ENCODE measurements around the gene PNLIPRP1. TPM values are rescaled to one million over a fixed set of nuclear protein-coding genes. Genes with fewer than 3 reads are reported as not detected.

Gene PNLIPRP1
- total and polyA plus RNA-seq, 2 of the 4 experiments (the other 2 are of a cell fraction): not detected

DNA sequence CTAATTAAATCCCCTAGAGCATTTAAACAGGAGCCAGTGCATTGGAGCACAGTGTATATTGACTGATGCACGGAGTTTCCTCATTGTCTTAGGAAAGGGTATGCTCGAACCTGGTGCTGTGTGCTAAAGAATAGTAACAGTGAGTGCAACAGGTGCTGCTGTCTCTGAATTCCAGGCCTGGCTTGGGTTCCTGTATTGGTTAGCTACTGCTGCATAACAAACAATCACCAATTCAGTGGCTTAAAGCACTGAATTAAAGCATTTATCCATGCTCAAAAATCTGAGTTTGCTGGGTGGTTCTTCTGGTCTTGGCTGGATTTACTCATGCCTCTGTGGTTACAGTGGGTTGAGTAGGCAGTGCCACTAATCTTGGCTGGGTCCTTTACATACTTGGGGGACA lies 1.8 kb upstream of the PNLIPRP1 start:
- Histone ChIP-seq H4K91ac (ENCODE audit: insufficient read depth, low read depth, low read length) (no peak overlapping the region), H3K4me3 (ENCODE audit: insufficient read depth, low read depth, low read length) (no peak overlapping the region), H2BK15ac (ENCODE audit: low read depth, low read length) (no peak overlapping the region), H3K27me3 (ENCODE audit: control insufficient read depth, insufficient read depth, low read length) (no peaks in the 10 kb centered on the region), H3K9me1 (ENCODE audit: insufficient read depth, low read length) (no peaks in the 10 kb centered on the region), H2AK5ac (ENCODE audit: low read depth, low read length) (no peak overlapping the region), H3K56ac (ENCODE audit: extremely low read depth, insufficient read depth, low read length) (no peak overlapping the region), H3K36me3 (ENCODE audit: control insufficient read depth, insufficient read depth, low read length) (no peaks in the 10 kb centered on the region), H4K5ac (ENCODE audit: low read depth, low read length) (no peak overlapping the region), H2AFZ (replicated peaks; ENCODE audit: low read length, poor library complexity) (no peak overlapping the region), H4K20me1 (ENCODE audit: insufficient read depth, low read length) (no peaks in the 10 kb centered on the region), H3K23ac (ENCODE audit: low read depth, low read length) (no peak overlapping the region), H3K9me3 (ENCODE audit: control insufficient read depth, insufficient read depth, low read length) (no peaks in the 10 kb centered on the region), H3K27ac (ENCODE audit: insufficient read depth, low read length) (no peak overlapping the region), H3K9ac (ENCODE audit: low read depth, low read length) (no peak overlapping the region), H2AK9ac (replicated peaks; ENCODE audit: low read depth, low read length, poor library complexity) (no peak overlapping the region), H2BK5ac (ENCODE audit: low read depth, low read length, poor library complexity, severe bottlenecking) (no peak overlapping the region), H2BK120ac (ENCODE audit: low read depth, low read length) (no peak overlapping the region), H3K4ac (ENCODE audit: low read depth, low read length) (no peak overlapping the region), H3K79me1 (ENCODE audit: low read depth in 1 of 2, low read length in 2 of 2) (no peaks in the 10 kb centered on the region), H2BK20ac (ENCODE audit: low read depth, low read length) (no peak overlapping the region), H3K18ac (ENCODE audit: low read depth, low read length) (no peak overlapping the region), H3K4me2 (ENCODE audit: low read depth, low read length) (no peak overlapping the region), H4K8ac (ENCODE audit: low read depth in 2 of 2, low read length in 2 of 2) (no peak overlapping the region), H3K14ac (replicated peaks; ENCODE audit: low read depth, low read length) (no peak overlapping the region), H3K4me1 (ENCODE audit: control insufficient read depth, insufficient read depth, low read length) (no peaks in the 10 kb centered on the region)
- TF ChIP-seq RAD21 (IDR thresholded peaks at IDR 0.05; ENCODE audit: low read length) (no peak), BHLHE40 (IDR thresholded peaks at IDR 0.05; ENCODE audit: low read depth, low read length) (no peak), POLR2A (IDR thresholded peaks at IDR 0.05; ENCODE audit: low read depth, low read length) (no peak), RCOR1 (IDR thresholded peaks at IDR 0.05; ENCODE audit: insufficient replicate concordance, low read length) (no peak), MAFK (IDR thresholded peaks at IDR 0.05; ENCODE audit: low read depth, low read length) (no peak), MAZ (IDR thresholded peaks at IDR 0.05; ENCODE audit: borderline replicate concordance, low read depth, low read length) (no peak), MXI1 (IDR thresholded peaks at IDR 0.05; ENCODE audit: borderline replicate concordance, low read depth, low read length) (no peak), RFX5 (IDR thresholded peaks at IDR 0.05; ENCODE audit: low read depth, low read length) (no peak), CHD1 (IDR thresholded peaks at IDR 0.05; ENCODE audit: low read depth, low read length) (no peak)
- TF ChIP-seq, protein P1, sequence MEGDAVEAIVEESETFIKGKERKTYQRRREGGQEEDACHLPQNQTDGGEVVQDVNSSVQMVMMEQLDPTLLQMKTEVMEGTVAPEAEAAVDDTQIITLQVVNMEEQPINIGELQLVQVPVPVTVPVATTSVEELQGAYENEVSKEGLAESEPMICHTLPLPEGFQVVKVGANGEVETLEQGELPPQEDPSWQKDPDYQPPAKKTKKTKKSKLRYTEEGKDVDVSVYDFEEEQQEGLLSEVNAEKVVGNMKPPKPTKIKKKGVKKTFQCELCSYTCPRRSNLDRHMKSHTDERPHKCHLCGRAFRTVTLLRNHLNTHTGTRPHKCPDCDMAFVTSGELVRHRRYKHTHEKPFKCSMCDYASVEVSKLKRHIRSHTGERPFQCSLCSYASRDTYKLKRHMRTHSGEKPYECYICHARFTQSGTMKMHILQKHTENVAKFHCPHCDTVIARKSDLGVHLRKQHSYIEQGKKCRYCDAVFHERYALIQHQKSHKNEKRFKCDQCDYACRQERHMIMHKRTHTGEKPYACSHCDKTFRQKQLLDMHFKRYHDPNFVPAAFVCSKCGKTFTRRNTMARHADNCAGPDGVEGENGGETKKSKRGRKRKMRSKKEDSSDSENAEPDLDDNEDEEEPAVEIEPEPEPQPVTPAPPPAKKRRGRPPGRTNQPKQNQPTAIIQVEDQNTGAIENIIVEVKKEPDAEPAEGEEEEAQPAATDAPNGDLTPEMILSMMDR (conservative IDR thresholded peaks at IDR 0.05; ENCODE audit: low read depth, low read length): no peak
- TF ChIP-seq, protein P2, sequence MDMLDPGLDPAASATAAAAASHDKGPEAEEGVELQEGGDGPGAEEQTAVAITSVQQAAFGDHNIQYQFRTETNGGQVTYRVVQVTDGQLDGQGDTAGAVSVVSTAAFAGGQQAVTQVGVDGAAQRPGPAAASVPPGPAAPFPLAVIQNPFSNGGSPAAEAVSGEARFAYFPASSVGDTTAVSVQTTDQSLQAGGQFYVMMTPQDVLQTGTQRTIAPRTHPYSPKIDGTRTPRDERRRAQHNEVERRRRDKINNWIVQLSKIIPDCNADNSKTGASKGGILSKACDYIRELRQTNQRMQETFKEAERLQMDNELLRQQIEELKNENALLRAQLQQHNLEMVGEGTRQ (IDR thresholded peaks at IDR 0.05; ENCODE audit: low read depth, low read length): no peak
- ATAC-seq (ENCODE audit: low read depth) (no peak), DNase-seq (no peak)
- dilution Hi-C loops (cut with HindIII; ENCODE audit: low sequenced_read_pairs, unreplicated experiment): no loop called here
- no TSS peak for BruUV-seq (replicated peaks)
- ChIA-PET CTCF (interaction anchor here (0.7 kb wide), 1 partner anchor 238 kb away, joined by 3 read pairs; no protein-coding TSS in a partner anchor), POLR2A (ENCODE audit: unreplicated experiment) (no interaction called here)
- no CpG with 5 or more reads among the region's 2 CpGs for WGBS, 2 experiments (ENCODE audit: extremely low coverage in 2 of 2, insufficient read length in 1 of 2)
- in situ Hi-C loops (cut with MboI; ENCODE audit: low sequenced_read_pairs): no loop called here
- intact Hi-C loops (cut with micrococcal nuclease): no loop called here

Measured in IMR-90 (cell line).